Erythroblast (primary cell): ENCODE measurements around the gene CATSPERB.

ENCODE experiments used
- GATA1 ChIP-seq: IDR thresholded peaks from 2 replicates; pipeline ENCODE4 v1.6.1; 2011; ENCODE audit warnings: low read depth, mild to moderate bottlenecking, control low read depth, low read length, moderate library complexity
- POLR2A ChIP-seq: IDR thresholded peaks from 2 replicates; pipeline ENCODE4 v1.6.1; 2011; ENCODE audit warnings: mild to moderate bottlenecking, low read length

DNA sequence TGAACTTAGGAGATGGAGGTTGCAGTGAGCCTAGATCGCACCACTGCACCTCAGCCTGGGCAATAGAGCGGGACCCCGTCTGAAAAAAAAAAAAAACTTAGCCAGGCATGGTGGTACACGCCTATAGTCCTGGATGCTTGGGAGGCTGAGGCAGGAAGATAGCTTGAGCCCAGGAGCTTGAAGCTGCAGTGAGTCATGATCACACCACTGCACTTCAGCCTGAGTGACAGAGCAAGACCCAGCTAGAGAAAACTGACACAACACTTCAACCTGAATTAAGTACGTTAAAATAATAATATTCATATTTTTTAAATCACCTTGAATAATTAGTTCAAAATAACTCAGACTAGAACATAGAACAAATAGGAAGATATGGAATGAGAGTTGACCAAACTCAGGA is 5.7 kb upstream of the CATSPERB start:
- no peak for TF ChIP-seq POLR2A
- no peak for TF ChIP-seq GATA1
